ENCODE results near the gene SPOCD1. TPM values are rescaled to one million over a fixed set of nuclear protein-coding genes. Genes with fewer than 3 reads are reported as not detected.
A peak's percentile ranks its signal among the peaks of the same experiment; 100 is the strongest.

Gene SPOCD1
- total RNA-seq, 1 donor from 2014 or later = 30.7 TPM

DNA sequence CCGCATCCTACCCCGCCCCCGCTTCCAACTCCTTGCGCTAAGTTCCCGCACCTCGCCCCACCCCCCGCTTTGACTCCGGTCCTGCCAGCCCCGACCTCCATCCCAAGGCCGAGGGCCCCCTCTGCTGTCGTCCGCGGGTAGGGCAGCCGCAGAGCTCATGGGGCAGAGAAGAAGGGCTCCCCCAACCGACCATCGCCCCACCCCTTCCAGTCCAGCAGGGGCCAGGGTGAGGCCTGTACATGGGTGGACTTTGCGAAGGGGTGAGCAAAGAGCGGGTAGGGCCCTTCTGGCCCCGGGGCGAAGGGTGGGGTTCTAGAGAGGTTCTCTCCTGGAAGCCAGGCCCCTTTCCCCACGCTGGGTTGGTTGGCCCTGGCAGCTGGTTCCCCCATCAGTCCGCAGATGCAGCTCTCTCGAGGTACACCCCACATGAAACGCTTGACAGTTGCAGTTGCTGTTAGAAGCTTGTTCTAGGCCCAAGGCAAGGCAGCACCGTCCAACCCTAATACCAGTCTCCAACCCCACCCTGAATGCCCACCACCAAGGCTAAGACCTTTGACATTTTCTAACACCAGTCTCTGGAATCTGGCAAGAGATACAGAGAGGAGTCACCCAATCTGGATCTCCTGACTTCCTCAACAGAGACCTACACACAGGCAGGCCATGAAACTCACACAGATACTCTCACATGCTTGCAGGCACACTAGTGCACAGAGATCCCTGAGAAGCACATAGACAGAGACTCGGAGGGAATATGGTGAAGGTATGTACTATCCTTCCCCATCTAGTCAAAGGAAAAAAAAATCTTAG is 26.4 kb downstream of the SPOCD1 start:
- Histone ChIP-seq H3K4me3 (peak overlapping the region; percentile 62 to 71), H3K4me1 (peaks cover 0 to 7% of the 10 kb centered on the region in 2 donors), H3K27me3 (no peaks in the 10 kb centered on the region), H3K36me3 (no peaks in the 10 kb centered on the region), H3K9me3 (no peaks in the 10 kb centered on the region), H3K27ac (peak overlapping the region; percentile 73 to 80)
- TF ChIP-seq, protein P1, sequence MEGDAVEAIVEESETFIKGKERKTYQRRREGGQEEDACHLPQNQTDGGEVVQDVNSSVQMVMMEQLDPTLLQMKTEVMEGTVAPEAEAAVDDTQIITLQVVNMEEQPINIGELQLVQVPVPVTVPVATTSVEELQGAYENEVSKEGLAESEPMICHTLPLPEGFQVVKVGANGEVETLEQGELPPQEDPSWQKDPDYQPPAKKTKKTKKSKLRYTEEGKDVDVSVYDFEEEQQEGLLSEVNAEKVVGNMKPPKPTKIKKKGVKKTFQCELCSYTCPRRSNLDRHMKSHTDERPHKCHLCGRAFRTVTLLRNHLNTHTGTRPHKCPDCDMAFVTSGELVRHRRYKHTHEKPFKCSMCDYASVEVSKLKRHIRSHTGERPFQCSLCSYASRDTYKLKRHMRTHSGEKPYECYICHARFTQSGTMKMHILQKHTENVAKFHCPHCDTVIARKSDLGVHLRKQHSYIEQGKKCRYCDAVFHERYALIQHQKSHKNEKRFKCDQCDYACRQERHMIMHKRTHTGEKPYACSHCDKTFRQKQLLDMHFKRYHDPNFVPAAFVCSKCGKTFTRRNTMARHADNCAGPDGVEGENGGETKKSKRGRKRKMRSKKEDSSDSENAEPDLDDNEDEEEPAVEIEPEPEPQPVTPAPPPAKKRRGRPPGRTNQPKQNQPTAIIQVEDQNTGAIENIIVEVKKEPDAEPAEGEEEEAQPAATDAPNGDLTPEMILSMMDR (IDR thresholded peaks at IDR 0.05) = peak; percentile 90 to 99 (median 98)
- intact Hi-C loops (cut with DNase I) = loop anchor here (1.0 to 5.0 kb wide), 6 partner anchors 27 to 225 kb away; no protein-coding TSS in a partner anchor
- peak; percentile 77 to 98 for DNase-seq (ENCODE audit: low spot score in 2 of 2)

GRCh38 chr1:31788825-31789256 is 27.0 kb downstream of the SPOCD1 start:
- DNase-seq (ENCODE audit: low spot score in 2 of 2) = no peak
- peaks cover 0 to 7% of the 10 kb centered on the region in 2 donors for H3K4me1 ChIP-seq
- H3K27me3 ChIP-seq = no peaks in the 10 kb centered on the region
- no peaks in the 10 kb centered on the region for H3K36me3 ChIP-seq
- H3K27ac ChIP-seq = peak overlapping the region; percentile 73 to 80
- TF ChIP-seq, protein P1 (IDR thresholded peaks at IDR 0.05) = no peak
- intact Hi-C loops (cut with DNase I) = loop anchor here (1.0 to 5.0 kb wide), 6 partner anchors 27 to 224 kb away; no protein-coding TSS in a partner anchor
- H3K4me3 ChIP-seq = peak overlapping the region; percentile 62 to 71
- no peaks in the 10 kb centered on the region for H3K9me3 ChIP-seq

- peak; percentile 69 to 97 for DNase-seq (ENCODE audit: low spot score in 2 of 2)
- Histone ChIP-seq H3K4me1 (peaks cover 0 to 7% of the 10 kb centered on the region in 2 donors), H3K27me3 (no peaks in the 10 kb centered on the region), H3K4me3 (peak overlapping the region; percentile 62 to 71), H3K36me3 (no peaks in the 10 kb centered on the region), H3K27ac (peak overlapping the region; percentile 73 to 80), H3K9me3 (no peaks in the 10 kb centered on the region)
- TF ChIP-seq, protein P1 (IDR thresholded peaks at IDR 0.05) = no peak
- intact Hi-C loops (cut with DNase I) = loop anchor here (2.0 to 5.0 kb wide), 3 partner anchors 41 to 223 kb away; no protein-coding TSS in a partner anchor
Observed at GRCh38 chr1:31788138-31788824, 27.5 kb downstream of the SPOCD1 start.

GRCh38 chr1:31787786-31788137 is 28.1 kb downstream of the SPOCD1 start:
- Histone ChIP-seq H3K27ac (peak overlapping the region; percentile 36 to 73), H3K27me3 (no peaks in the 10 kb centered on the region), H3K4me3 (peak overlapping the region in 1 of 2 donors; percentile 71), H3K4me1 (peaks cover 0 to 7% of the 10 kb centered on the region in 2 donors), H3K9me3 (no peaks in the 10 kb centered on the region), H3K36me3 (no peaks in the 10 kb centered on the region)
- intact Hi-C loops (cut with DNase I) = loop anchor here (2.0 to 5.0 kb wide), 3 partner anchors 40 to 223 kb away; no protein-coding TSS in a partner anchor
- DNase-seq (ENCODE audit: low spot score in 2 of 2) = no peak
- TF ChIP-seq, protein P1 (IDR thresholded peaks at IDR 0.05) = no peak

GRCh38 chr1:31787261-31787660 is 28.6 kb downstream of the SPOCD1 start:
- H3K9me3 ChIP-seq = no peaks in the 10 kb centered on the region
- peak overlapping the region in 1 of 2 donors; percentile 36 for H3K27ac ChIP-seq
- H3K27me3 ChIP-seq = no peaks in the 10 kb centered on the region
- no peak for DNase-seq (ENCODE audit: low spot score in 2 of 2)
- intact Hi-C loops (cut with DNase I) = loop anchor here (5.0 kb wide), 1 partner anchor 40 kb away; no protein-coding TSS in a partner anchor
- H3K36me3 ChIP-seq = no peaks in the 10 kb centered on the region
- H3K4me3 ChIP-seq = no peak overlapping the region
- peaks cover 0 to 9% of the 10 kb centered on the region in 2 donors for H3K4me1 ChIP-seq
- TF ChIP-seq, protein P1 (IDR thresholded peaks at IDR 0.05) = no peak
